Endothelial cell (in vitro differentiated cells): ENCODE results near the gene PLXNA2. TPM values are rescaled to one million over a fixed set of nuclear protein-coding genes. Genes with fewer than 3 reads are reported as not detected.
A peak's percentile ranks its signal among the peaks of the same experiment; 100 is the strongest.

Experiments
- DNase-seq: peaks from one replicate; pipeline ENCODE4 v3.0.0; 2021; ENCODE audit warnings: low spot score
- H3K27ac Mint-ChIP-seq: one replicate; pipeline ENCODE4 v1.8.0; 2021; ENCODE audit warnings: mixed read lengths, inconsistent platforms; ENCODE audit not compliant: unreplicated experiment
- H3K27me3 Mint-ChIP-seq: one replicate; pipeline ENCODE4 v1.8.0; 2021; ENCODE audit warnings: mild to moderate bottlenecking, moderate library complexity, mixed read lengths, inconsistent platforms; ENCODE audit not compliant: unreplicated experiment
- H3K36me3 Mint-ChIP-seq: one replicate; pipeline ENCODE4 v1.8.0; 2021; ENCODE audit warnings: mild to moderate bottlenecking, low read depth, mixed read lengths, inconsistent platforms; ENCODE audit not compliant: unreplicated experiment
- H3K4me1 Mint-ChIP-seq: one replicate; pipeline ENCODE4 v1.8.0; 2021; ENCODE audit warnings: mild to moderate bottlenecking, mixed read lengths, inconsistent platforms; ENCODE audit not compliant: unreplicated experiment
- H3K4me3 Mint-ChIP-seq: one replicate; pipeline ENCODE4 v1.8.0; 2021; ENCODE audit warnings: mild to moderate bottlenecking, mixed read lengths, inconsistent platforms; ENCODE audit not compliant: unreplicated experiment
- H3K9me3 Mint-ChIP-seq: one replicate; pipeline ENCODE4 v1.8.0; 2021; ENCODE audit warnings: mixed read lengths, inconsistent platforms; ENCODE audit not compliant: unreplicated experiment
- total RNA-seq: library from RNA; stranded (reverse); fragmentation: NEBNext Ultra II Directional; extraction: Animal tissue kit (Norgen Biotek cat#: 25700); gene quantifications from one replicate; pipeline ENCODE4 v1.2.1, GENCODE V29; 2021; ENCODE audit not compliant: unreplicated experiment
- TF ChIP-seq, protein P1 (sequence below): fragments of 200-600 bp; sonication (generic); IDR thresholded peaks from one replicate; pipeline ENCODE4 v1.5.0; 2021; ENCODE audit warnings: antibody characterized with exemption; ENCODE audit not compliant: unreplicated experiment

The PLXNA2 gene
- total RNA-seq, 1 donor from 2014 or later: 25.6 TPM

DNA sequence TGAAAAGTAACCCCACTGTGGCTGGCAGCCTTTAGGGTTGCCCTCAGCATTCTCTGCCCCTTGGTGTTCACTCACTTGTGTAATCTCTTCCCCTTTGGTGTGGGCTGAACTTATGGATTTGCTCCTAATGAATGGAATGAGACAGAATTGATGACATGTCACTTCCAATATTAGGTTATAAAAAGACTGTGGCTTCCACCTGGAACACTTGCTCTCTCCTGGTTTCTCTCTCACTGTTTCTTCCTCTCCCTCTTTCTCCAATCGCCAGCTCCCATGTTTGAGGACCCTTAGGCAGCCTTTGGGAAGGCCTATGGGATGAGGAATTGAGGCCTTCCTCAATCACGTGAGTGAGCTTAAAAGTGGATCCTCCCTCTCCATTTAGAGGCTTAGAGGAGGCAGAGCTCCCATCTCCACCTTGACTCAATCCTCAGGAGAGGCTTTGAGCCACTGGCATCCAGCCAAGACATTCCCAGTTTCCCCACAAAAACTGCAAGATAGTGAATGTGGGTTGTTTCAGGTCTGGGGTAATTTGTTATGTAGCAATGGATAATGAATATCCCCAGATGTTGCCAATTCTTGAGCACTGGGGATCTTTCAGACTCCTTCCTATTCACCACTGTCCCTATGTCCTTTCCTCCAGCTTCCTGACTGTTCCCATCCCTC, 237.8 kb downstream of the PLXNA2 start:
- TF ChIP-seq, protein P1, sequence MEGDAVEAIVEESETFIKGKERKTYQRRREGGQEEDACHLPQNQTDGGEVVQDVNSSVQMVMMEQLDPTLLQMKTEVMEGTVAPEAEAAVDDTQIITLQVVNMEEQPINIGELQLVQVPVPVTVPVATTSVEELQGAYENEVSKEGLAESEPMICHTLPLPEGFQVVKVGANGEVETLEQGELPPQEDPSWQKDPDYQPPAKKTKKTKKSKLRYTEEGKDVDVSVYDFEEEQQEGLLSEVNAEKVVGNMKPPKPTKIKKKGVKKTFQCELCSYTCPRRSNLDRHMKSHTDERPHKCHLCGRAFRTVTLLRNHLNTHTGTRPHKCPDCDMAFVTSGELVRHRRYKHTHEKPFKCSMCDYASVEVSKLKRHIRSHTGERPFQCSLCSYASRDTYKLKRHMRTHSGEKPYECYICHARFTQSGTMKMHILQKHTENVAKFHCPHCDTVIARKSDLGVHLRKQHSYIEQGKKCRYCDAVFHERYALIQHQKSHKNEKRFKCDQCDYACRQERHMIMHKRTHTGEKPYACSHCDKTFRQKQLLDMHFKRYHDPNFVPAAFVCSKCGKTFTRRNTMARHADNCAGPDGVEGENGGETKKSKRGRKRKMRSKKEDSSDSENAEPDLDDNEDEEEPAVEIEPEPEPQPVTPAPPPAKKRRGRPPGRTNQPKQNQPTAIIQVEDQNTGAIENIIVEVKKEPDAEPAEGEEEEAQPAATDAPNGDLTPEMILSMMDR: no peak
- Mint-ChIP-seq H3K9me3 (no peaks in the 10 kb centered on the region), H3K4me1 (peaks cover 4% of the 10 kb centered on the region), H3K27ac (peak overlapping the region; percentile 9), H3K36me3 (no peaks in the 10 kb centered on the region), H3K27me3 (peaks cover 4% of the 10 kb centered on the region), H3K4me3 (no peak overlapping the region)
- DNase-seq: no peak

- TF ChIP-seq, protein P1: no peak
- no peak for DNase-seq
- Mint-ChIP-seq H3K36me3 (no peaks in the 10 kb centered on the region), H3K4me3 (no peak overlapping the region), H3K4me1 (peaks cover 4% of the 10 kb centered on the region), H3K27me3 (peaks cover 4% of the 10 kb centered on the region), H3K9me3 (no peaks in the 10 kb centered on the region), H3K27ac (no peak overlapping the region)
These were observed 239.3 kb downstream of the PLXNA2 start for GRCh38 chr1:208004851-208005250.

- Mint-ChIP-seq H3K9me3 (no peaks in the 10 kb centered on the region), H3K27ac (no peak overlapping the region), H3K27me3 (peaks cover 4% of the 10 kb centered on the region), H3K4me1 (peaks cover 4% of the 10 kb centered on the region), H3K4me3 (no peak overlapping the region), H3K36me3 (no peaks in the 10 kb centered on the region)
- TF ChIP-seq, protein P1: no peak
- no peak for DNase-seq
These were observed 240.9 kb downstream of the PLXNA2 start for GRCh38 chr1:208003241-208003640.

DNA sequence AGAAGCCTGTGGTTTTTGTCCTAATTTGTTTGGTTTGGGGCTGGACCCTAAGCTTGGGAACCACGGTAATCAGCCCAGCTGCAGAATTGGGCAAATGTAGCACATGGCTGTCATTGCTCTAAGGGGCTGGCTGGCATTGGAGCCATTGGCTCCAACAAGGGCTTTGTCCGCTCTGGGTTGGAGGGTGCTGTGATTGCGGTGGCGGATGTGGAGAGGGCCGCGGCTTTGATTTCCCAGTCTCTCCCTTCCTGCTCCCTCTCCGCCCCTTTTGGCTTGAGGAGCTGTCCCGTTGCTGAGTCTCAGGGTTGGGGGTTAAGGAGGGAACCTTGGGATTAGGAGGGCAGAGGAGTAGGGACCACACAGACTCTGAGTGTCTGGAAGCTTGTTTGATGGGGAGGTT, 241.5 kb downstream of the PLXNA2 start:
- no peak overlapping the region for H3K4me3 Mint-ChIP-seq

GRCh38 chr1:208002078-208002477, 242.1 kb downstream of the PLXNA2 start:
- no peak overlapping the region for H3K27ac Mint-ChIP-seq
- no peak for DNase-seq
- no peaks in the 10 kb centered on the region for H3K36me3 Mint-ChIP-seq
- H3K27me3 Mint-ChIP-seq: peaks cover 4% of the 10 kb centered on the region
- no peak overlapping the region for H3K4me3 Mint-ChIP-seq
- H3K4me1 Mint-ChIP-seq: no peaks in the 10 kb centered on the region
- H3K9me3 Mint-ChIP-seq: no peaks in the 10 kb centered on the region
- TF ChIP-seq, protein P1: no peak

More for the DNA sequence above, 241.5 kb downstream of the PLXNA2 start:
- Mint-ChIP-seq H3K36me3 (no peaks in the 10 kb centered on the region), H3K4me1 (peaks cover 4% of the 10 kb centered on the region), H3K27me3 (peaks cover 4% of the 10 kb centered on the region), H3K9me3 (no peaks in the 10 kb centered on the region), H3K27ac (no peak overlapping the region)
- TF ChIP-seq, protein P1: no peak
- no peak for DNase-seq
